OCI-LY1 (cell line): ENCODE measurements around the gene DTNB.

ENCODE experiments used
- H2AFZ ChIP-seq: fragments of 200-600 bp; sonication (generic), shearing (Covaris generic); 2 replicates; pipeline ENCODE4 v1.6.0; 2014; ENCODE audit warnings: antibody characterized with exemption, mild to moderate bottlenecking, low read length
- H3F3A ChIP-seq: fragments of 200-600 bp; sonication (generic), shearing (Covaris generic); 2 replicates; pipeline ENCODE4 v1.6.0; 2014; ENCODE audit warnings: mild to moderate bottlenecking, antibody characterized with exemption, low read length, moderate library complexity; ENCODE audit not compliant: insufficient read depth
- H3K27ac ChIP-seq: fragments of 200-600 bp; sonication (generic); 2 replicates; pipeline ENCODE4 v1.5.1; 2014; ENCODE audit warnings: low read length, mixed run types, mild to moderate bottlenecking, low read depth; ENCODE audit not compliant: poor library complexity, severe bottlenecking
- H3K27me3 ChIP-seq: fragments of 200-600 bp; sonication (generic); 2 replicates; pipeline ENCODE4 v1.6.0; 2014; ENCODE audit warnings: antibody characterized with exemption, mild to moderate bottlenecking, low read length, moderate library complexity; ENCODE audit not compliant: insufficient read depth
- H3K36me3 ChIP-seq: fragments of 200-600 bp; sonication (generic); 2 replicates; pipeline ENCODE4 v1.6.1; 2014; ENCODE audit warnings: mild to moderate bottlenecking, antibody characterized with exemption, low read length, moderate library complexity, mixed read lengths; ENCODE audit not compliant: insufficient read depth
- H3K4me1 ChIP-seq: fragments of 200-600 bp; sonication (generic); 2 replicates; pipeline ENCODE4 v1.5.1; 2014; ENCODE audit warnings: mild to moderate bottlenecking, low read length, moderate library complexity; ENCODE audit not compliant: insufficient read depth, severe bottlenecking
- H3K4me2 ChIP-seq: fragments of 200-600 bp; sonication (generic), shearing (Covaris generic); 2 replicates; pipeline ENCODE4 v1.6.1; 2014; ENCODE audit warnings: low read length
- H3K4me3 ChIP-seq: fragments of 200-600 bp; sonication (generic); 2 replicates; pipeline ENCODE4 v1.5.1; 2014; ENCODE audit warnings: low read length, low read depth, mild to moderate bottlenecking, mixed read lengths; ENCODE audit not compliant: poor library complexity, severe bottlenecking
- H3K79me2 ChIP-seq: fragments of 200-600 bp; shearing (Covaris generic); 2 replicates; pipeline ENCODE4 v1.6.1; 2016; ENCODE audit warnings: mixed run types, low read length, mixed read lengths; ENCODE audit not compliant: insufficient read depth
- H3K9ac ChIP-seq: fragments of 200-600 bp; sonication (generic), shearing (Covaris generic); 2 replicates; pipeline ENCODE4 v1.6.1; 2014; ENCODE audit warnings: mild to moderate bottlenecking, low read length, mixed read lengths
- H3K9me2 ChIP-seq: fragments of 200-600 bp; sonication (generic), shearing (Covaris generic); 2 replicates; pipeline ENCODE4 v1.6.1; 2014; ENCODE audit warnings: low read depth, mild to moderate bottlenecking, low read length, mixed read lengths
- H3K9me3 ChIP-seq: fragments of 200-600 bp; shearing (Covaris generic); 2 replicates; pipeline ENCODE4 v1.6.1; 2014; ENCODE audit warnings: low read length, mixed read lengths
- H4K20me1 ChIP-seq: fragments of 200-600 bp; sonication (generic), shearing (Covaris generic); 2 replicates; pipeline ENCODE4 v1.6.0; 2016; ENCODE audit warnings: mild to moderate bottlenecking, low read length; ENCODE audit not compliant: insufficient read depth
- CTCF ChIP-seq: fragments of 200-600 bp; sonication (generic), shearing (Covaris generic); IDR thresholded peaks from 2 replicates; pipeline ENCODE4 v1.5.1; 2017; ENCODE audit warnings: mild to moderate bottlenecking, antibody characterized with exemption, low read length, moderate library complexity, mixed read lengths
- EZH2 ChIP-seq: fragments of 200-600 bp; sonication (generic), shearing (Covaris generic); IDR thresholded peaks from 2 replicates; pipeline ENCODE4 v1.8.0; 2017; ENCODE audit warnings: borderline replicate concordance, mixed run types, mild to moderate bottlenecking, antibody characterized with exemption, low read length, moderate library complexity, mixed read lengths

The DTNB gene

GRCh38 chr2:25349397-25349796, 324.0 kb downstream of the DTNB start:
- no peaks in the 10 kb centered on the region for H3F3A ChIP-seq
- H3K9me2 ChIP-seq = no peaks in the 10 kb centered on the region
- peaks cover 6% of the 10 kb centered on the region; the same call in 1 of the 2 replicates for H3K27me3 ChIP-seq
- H3K36me3 ChIP-seq = no peaks in the 10 kb centered on the region
- H3K4me3 ChIP-seq = no peak overlapping the region
- H3K27ac ChIP-seq = no peak overlapping the region
- no peaks in the 10 kb centered on the region for H3K9me3 ChIP-seq
- no peaks in the 10 kb centered on the region for H4K20me1 ChIP-seq
- H3K79me2 ChIP-seq = no peaks in the 10 kb centered on the region
- H3K9ac ChIP-seq = no peak overlapping the region
- TF ChIP-seq EZH2 (no peak), CTCF (no peak)
- H3K4me1 ChIP-seq = no peaks in the 10 kb centered on the region
- no peak overlapping the region for H2AFZ ChIP-seq
- no peak overlapping the region for H3K4me2 ChIP-seq

- H3K4me3 ChIP-seq = no peak overlapping the region
- no peaks in the 10 kb centered on the region for H3K9me3 ChIP-seq
- peaks cover 6% of the 10 kb centered on the region; the same call in 1 of the 2 replicates for H3K27me3 ChIP-seq
- H3F3A ChIP-seq = no peaks in the 10 kb centered on the region
- no peak overlapping the region for H3K27ac ChIP-seq
- H3K36me3 ChIP-seq = no peaks in the 10 kb centered on the region
- H3K9me2 ChIP-seq = no peaks in the 10 kb centered on the region
- no peaks in the 10 kb centered on the region for H3K4me1 ChIP-seq
- H3K79me2 ChIP-seq = no peaks in the 10 kb centered on the region
- TF ChIP-seq EZH2 = no peak
- no peaks in the 10 kb centered on the region for H4K20me1 ChIP-seq
- H2AFZ ChIP-seq = no peak overlapping the region
- no peak overlapping the region for H3K4me2 ChIP-seq
- no peak overlapping the region for H3K9ac ChIP-seq
Observed at GRCh38 chr2:25347846-25348245, 325.5 kb downstream of the DTNB start.

GRCh38 chr2:25347205-25347815, 326.1 kb downstream of the DTNB start:
- Histone ChIP-seq H3K4me1 (no peaks in the 10 kb centered on the region), H3K4me3 (no peak overlapping the region), H3K9ac (no peak overlapping the region), H2AFZ (no peak overlapping the region), H3K27me3 (peaks cover 6% of the 10 kb centered on the region; the same call in 1 of the 2 replicates), H3K36me3 (no peaks in the 10 kb centered on the region), H3K79me2 (no peaks in the 10 kb centered on the region), H3F3A (no peaks in the 10 kb centered on the region), H3K9me2 (no peaks in the 10 kb centered on the region), H3K4me2 (no peak overlapping the region), H3K9me3 (no peaks in the 10 kb centered on the region), H4K20me1 (no peaks in the 10 kb centered on the region), H3K27ac (no peak overlapping the region)
- no peak for TF ChIP-seq EZH2
- TF ChIP-seq CTCF = no peak

- Histone ChIP-seq H3K27ac (no peak overlapping the region), H4K20me1 (no peaks in the 10 kb centered on the region), H3K79me2 (no peaks in the 10 kb centered on the region), H3K9me3 (no peaks in the 10 kb centered on the region), H3K4me1 (peaks cover 6% of the 10 kb centered on the region), H3K9ac (no peak overlapping the region), H3K4me3 (no peak overlapping the region), H3K4me2 (no peak overlapping the region), H2AFZ (no peak overlapping the region), H3K27me3 (0 out of 2 replicates have a peak, but pooled peaks cover 6% of the 10 kb centered on the region), H3K9me2 (no peaks in the 10 kb centered on the region), H3K36me3 (no peaks in the 10 kb centered on the region), H3F3A (no peaks in the 10 kb centered on the region)
- TF ChIP-seq EZH2 (no peak), CTCF (no peak)
Observed at GRCh38 chr2:25343187-25343825, 330.1 kb downstream of the DTNB start.
